Transverse colon (tissue), 4 donors: ENCODE results near the gene KTI12.

Source experiments
- POLR2A ChIP-seq: fragments of 450-650 bp; IDR thresholded peaks from one replicate; pipeline ENCODE4 v1.6.1; 2016; ENCODE audit warnings: antibody characterized with exemption, mild to moderate bottlenecking, moderate library complexity
- POLR2AphosphoS5 ChIP-seq, 3 donors: sonication (generic); formaldehyde crosslinking; IDR thresholded peaks; one replicate each; pipeline ENCODE4 v1.6.1; 2016; ENCODE audit warnings: antibody characterized with exemption in 3 of 3
- TF ChIP-seq, protein P1 (sequence below), 5 experiments: fragments of 200-600 bp in 3 of 5; fragments of 450-650 bp in 2 of 5; sonication (generic) in 3 of 5; IDR thresholded peaks; 1 replicate in 2 of 5; 2 replicates in 3 of 5; pipeline ENCODE4 v1.5.1; 2016 to 2017; ENCODE audit warnings: antibody characterized with exemption in 5 of 5, inconsistent platforms in 3 of 5, mild to moderate bottlenecking in 2 of 5, moderate library complexity in 1 of 5

DNA sequence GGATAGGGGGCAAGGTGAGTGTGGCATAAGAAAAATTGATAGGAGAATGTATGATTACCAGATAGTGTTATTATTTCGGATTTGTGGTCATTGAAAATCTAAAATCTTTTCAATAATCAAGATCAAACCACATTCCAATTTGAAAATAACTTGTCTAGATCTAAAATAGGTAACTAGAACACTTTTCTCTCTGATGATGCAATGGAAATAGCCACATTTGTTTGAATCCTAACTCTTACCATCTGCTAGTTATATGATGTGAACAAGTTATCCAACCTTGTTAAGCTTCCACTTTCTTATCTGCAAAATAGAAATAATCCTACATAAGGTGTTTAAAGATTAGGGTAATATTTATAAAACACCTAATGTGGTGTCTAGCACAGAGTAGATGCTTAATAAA lies 26.3 kb upstream of the KTI12 start:
- TF ChIP-seq, protein P1, sequence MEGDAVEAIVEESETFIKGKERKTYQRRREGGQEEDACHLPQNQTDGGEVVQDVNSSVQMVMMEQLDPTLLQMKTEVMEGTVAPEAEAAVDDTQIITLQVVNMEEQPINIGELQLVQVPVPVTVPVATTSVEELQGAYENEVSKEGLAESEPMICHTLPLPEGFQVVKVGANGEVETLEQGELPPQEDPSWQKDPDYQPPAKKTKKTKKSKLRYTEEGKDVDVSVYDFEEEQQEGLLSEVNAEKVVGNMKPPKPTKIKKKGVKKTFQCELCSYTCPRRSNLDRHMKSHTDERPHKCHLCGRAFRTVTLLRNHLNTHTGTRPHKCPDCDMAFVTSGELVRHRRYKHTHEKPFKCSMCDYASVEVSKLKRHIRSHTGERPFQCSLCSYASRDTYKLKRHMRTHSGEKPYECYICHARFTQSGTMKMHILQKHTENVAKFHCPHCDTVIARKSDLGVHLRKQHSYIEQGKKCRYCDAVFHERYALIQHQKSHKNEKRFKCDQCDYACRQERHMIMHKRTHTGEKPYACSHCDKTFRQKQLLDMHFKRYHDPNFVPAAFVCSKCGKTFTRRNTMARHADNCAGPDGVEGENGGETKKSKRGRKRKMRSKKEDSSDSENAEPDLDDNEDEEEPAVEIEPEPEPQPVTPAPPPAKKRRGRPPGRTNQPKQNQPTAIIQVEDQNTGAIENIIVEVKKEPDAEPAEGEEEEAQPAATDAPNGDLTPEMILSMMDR (IDR thresholded peaks at IDR 0.05): no peak
- TF ChIP-seq POLR2A (no peak), POLR2AphosphoS5 (IDR thresholded peaks at IDR 0.05) (no peak)
